ENCODE data around the gene SPEN.

DNA sequence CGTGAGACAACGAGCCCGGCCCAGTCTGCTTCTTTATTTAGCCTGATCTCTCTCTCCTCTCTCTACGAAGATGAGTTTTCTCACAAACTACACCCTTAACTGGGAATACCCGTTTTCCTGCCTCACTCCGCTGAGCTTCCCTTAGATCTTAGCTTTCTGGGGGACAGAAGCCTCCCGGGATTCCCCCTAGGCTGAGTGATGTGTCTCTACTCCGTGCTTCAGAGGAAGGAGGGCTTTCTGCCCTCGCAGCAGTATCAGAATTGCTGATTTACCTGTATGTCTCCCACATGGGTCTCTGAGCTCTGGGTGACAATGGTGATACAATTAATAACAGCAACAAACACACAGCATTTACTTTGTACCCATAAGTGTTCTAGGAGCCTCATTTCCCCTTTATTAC lies 127.3 kb downstream of the SPEN start:
- TF ChIP-seq POLR2A (IDR thresholded peaks at IDR 0.05; ENCODE audit: low read length) = no peak
- TF ChIP-seq GATA1 (IDR thresholded peaks at IDR 0.05; ENCODE audit: low read depth, low read length) = no peak
